GM19035 (cell line): ENCODE measurements around the gene PPP1R3D.
"Not testable (repeated sequence)": the region's sequence is repeated elsewhere in the genome, so short reads cannot be mapped to it uniquely, and the experiment has no call there.

Source experiments
- ATAC-seq: cut with Tn5 transposase; IDR thresholded peaks from one replicate; pipeline ENCODE4 v1.9.1; 2021; ENCODE audit not compliant: unreplicated experiment

PPP1R3D gene, protein sequence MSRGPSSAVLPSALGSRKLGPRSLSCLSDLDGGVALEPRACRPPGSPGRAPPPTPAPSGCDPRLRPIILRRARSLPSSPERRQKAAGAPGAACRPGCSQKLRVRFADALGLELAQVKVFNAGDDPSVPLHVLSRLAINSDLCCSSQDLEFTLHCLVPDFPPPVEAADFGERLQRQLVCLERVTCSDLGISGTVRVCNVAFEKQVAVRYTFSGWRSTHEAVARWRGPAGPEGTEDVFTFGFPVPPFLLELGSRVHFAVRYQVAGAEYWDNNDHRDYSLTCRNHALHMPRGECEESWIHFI

DNA sequence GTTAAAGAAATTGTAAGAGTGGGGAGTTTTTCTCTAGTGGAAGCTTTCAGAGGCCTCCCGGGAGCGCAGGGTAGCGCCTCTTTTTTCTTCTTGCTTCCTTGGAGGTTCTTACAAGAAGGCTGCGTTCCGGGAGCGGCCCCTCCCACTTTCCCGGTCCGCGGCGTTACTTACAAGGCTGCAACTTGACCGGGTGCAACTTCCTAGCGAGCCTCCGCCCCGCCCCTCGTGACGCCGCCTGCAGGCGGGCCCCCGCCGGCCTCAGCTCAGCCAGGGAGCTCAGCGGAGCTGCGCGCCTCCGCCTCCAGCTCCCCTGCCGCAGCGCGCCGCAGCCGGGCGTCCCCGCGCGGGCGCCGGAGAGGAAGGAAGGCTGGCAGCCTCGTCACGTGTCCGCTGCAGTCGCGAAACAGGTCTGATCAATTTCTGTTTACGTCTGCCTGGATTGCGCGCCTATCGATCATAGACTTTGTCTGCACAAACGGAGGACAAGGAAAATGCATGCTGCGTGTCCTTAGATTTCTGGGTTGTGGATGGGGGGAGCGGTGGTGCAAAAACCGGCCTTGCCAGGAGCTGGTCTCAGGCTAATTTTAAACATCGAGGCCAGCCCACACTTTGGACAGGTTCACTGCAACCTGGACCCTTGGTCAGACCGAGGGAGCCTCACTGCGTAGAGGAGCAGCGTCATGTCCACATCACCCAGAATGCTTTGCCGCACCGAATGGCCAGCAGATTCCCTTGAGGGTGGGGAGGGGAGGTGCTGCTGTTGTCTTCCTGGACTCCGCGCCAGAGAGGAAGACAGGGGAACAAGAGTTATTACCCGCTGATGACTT lies at the start of gene PPP1R3D, which contains the start of gene FAM217B:
TSS of gene PPP1R3D (minus strand) at position 177 of the 827 bp plus-strand sequence. CDS start 374 bp downstream, outside the sequence.
TSS of gene FAM217B (plus strand) at position 261 of the 827 bp plus-strand sequence. CDS start 3,555 bp downstream, outside the sequence.
- peak; percentile 95 for ATAC-seq

DNA sequence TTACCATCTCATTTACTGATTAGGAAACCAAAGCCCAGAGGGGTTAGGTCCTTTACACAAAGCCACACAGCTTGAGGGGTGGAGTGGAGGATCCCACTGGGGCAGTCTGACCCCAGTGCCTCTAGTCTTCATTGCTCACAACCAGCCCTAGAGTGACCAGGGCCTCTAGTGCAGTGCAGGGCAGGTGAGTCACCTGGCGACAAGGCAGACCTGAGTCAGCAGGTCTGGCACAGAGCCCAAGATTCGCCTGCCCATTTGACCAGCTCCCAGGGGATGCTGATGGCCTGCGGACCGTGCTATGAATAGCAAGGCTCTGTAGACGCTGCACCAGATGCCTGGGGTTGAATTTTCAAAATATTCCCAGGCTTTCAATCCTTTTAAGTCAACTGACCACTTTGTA lies 48.0 kb upstream of the PPP1R3D start:
- no peak for ATAC-seq

DNA sequence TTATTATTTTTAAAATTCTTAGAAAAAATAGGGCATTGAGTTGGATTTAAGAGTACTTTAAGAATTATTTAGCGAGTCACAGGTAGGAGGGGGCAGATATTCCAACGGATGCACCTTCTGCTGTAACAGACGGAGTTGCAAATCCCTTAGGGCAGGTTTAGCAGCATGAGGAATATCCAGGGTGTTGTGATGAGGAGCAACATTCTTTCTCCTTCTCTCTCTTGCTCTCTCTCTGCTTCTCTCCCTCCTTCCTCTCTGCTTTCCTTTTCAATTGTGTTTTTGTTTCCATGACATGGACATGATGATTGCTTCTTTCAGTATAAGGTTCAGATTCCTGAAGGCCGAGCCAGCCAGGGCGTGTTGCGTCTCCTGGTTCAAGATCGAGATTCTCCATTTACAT lies 47.0 kb upstream of the PPP1R3D start:
- ATAC-seq: no peak

DNA sequence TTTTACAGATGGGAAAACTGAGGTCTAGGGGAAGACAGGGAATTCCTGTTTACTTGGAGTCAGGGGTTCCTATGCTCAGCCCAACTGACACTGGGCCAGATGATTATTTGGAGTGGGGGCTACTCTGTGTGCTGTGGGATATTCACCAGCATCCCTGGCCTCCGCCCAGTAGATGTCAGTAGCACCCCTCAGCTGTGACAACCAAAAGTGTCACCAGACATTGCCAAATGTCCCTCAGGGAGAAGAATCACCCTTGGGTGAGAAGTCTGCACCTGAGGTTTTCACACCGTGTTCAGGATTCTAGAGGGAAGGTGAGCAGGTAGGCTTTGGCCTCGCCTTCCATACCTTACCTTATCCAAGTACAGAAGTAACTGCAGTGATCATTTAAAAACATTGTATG lies 45.8 kb upstream of the PPP1R3D start:
- ATAC-seq: no peak

DNA sequence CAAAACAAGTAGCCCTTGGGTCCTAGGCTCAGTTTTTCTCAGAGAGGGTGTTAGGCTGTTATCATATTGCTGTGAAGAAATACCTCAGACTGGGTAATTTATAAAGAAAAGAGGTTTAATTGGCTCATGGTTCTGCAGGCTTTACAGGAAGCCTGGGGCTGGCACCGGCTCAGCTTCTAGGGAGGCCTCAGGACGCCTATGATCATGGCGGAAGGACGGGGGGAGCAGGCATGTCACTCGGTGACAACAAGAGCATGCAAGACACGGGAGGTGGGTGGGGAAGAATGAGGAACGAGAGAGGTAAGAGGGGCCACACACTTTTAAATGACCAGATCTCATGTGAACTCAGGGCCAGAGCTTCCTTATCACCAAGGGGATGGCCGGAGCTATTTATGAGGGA lies 45.1 kb upstream of the PPP1R3D start:
- ATAC-seq: no peak

DNA sequence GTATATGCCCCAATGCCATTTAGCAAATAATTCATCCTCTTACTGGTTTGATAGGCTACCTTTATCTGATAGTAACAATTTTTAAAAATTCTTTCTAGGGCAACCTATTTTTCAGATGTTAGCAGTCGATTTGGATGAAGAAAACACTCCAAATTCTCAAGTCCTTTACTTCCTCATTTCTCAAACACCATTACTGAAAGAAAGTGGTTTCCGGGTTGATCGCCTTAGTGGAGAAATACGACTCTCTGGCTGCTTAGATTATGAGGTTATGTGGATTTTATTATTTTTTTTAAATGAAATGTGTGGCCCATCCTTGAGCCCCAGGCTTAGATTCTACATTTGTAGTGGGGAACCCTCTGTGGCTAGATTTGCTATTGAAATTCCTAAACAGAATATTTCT lies 44.4 kb upstream of the PPP1R3D start:
- ATAC-seq: no peak

DNA sequence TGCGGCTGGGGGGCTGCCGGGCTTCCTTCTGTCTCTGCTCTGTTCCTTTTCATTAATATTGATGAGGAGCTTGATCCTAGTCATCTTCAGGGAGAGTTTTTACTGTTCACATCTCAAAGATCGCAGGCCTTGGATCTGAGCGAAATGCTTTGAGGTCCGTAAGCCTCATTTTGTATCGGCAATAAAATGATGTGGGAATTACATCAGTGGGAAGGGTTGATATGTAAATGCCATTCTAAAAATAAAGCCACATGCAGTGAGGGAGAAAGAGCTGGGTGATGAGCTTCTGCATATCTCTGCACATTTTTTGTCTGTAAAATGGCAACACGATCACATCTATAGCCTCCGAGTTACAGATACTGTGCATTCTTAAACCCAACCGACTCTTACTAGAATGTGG lies 43.0 kb upstream of the PPP1R3D start:
- no peak for ATAC-seq

DNA sequence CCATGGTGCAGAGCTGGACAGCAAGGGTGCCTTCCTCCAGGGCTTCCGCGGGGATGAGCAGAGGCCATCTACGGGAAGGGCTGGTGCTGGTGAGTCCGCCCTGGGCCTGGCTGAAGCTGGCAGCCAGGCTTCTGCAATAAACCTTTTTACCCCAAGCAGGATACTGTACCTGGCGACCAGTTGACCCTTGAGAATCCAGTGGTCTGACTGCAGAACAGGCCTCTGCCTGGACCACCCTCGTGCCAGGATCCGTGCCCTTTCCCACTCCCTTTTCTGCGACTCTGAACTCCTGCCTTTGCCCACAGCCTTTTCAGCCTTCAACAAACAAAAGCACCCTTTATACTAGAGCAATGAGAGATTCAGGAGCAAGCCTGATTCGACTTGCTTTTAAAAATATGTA lies 37.0 kb upstream of the PPP1R3D start:
- ATAC-seq: no peak

DNA sequence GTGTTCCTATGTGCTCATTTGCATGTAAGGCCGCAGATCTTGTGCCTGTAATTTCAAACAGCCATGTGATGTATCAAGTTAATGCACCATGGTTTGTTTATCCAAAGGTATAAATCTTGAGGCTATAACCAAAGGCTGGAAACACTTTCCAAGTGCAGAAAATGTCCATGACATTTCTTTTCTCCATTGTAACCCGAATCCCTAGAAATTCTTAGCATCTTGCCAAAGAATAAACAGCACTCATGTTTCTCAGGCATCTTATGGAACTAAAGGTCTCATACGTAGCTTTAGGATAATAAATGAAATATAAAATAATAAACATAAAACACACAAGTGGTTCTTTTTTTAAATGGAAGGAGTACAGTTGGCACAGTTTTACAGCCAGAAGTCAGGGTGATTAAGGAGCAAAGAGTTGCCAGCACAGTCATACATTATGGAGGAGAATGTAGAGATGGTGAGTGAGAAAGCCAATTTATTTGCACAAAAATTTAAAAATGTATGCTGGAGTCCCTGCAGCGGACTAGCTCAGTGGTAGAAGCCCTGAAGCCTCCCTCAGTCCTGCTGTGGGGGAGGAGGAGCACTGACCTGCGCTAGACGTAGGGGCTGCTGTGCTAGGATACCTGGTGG lies 36.2 kb upstream of the PPP1R3D start:
- ATAC-seq: no peak

DNA sequence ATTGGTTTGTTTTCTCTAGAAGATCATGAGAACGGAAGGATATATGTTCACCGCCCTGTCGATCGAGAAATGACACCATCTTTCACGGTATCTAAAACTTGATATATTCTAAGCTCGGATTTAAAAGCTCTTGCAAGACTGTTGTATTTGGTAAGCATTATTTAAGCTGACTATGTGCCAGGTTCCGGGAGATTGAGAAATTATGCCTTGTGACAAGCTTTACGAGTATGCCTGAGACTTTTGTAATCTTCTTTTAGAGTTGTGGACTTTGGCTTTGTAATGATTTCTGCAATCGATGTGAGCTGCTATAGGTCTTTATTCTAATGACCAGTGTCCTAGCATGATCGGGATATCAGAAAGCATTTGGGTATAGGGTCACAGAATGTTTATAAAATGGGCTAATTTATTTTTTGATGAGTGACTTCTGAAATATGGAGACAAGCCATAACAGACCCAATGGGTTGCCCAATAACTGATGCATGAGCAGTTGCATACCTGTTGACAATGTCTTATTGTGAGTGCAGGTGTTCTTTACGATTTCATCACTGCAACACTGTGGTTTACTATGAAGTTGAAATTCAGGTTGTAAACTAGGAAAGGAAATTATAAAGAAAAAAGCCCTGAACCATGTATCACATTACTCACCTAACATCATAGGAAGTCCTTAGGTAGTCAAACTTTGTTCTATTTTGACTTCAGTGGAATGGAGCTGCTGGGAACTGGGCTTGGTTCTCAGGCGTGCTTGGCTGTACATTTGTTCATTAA lies 32.1 kb upstream of the PPP1R3D start:
- ATAC-seq: no peak

DNA sequence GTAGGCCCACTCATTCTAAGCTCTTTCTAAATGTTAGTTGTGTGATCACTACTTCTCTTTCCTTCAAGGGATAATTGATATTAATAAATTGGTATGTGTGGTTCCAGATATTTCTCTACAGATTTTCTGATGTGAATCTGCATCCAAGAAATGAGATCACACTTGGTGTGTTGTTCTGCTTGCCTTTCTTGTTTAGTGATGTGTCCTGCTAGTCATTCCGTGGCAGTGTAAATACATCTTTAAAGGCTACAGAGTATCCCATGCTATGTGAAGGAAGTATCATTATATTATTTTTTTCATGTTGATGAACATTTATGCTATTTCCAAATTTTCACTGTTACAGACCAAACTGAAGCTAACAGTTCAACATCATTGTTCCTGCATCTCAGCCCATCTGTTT lies 31.3 kb upstream of the PPP1R3D start:
- ATAC-seq: no peak

DNA sequence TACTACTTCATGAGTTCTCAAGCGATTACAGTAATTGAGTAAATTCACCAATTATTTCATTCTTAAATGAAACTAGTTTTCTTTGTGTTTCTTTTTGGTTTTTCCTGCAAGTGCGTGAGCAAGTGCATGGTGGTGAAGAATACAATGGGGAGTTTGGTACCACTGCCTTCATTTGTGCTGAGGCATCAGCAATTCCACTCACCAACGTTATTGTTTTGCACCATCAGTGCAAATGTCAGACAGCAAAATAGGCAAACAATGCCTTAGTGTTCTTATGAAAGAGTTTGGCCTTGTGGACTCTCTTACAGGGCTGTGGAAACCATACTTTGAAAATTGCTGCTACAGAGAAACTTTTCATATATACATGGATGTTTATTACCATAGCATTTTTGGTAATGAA lies 26.3 kb upstream of the PPP1R3D start:
- ATAC-seq: no peak

DNA sequence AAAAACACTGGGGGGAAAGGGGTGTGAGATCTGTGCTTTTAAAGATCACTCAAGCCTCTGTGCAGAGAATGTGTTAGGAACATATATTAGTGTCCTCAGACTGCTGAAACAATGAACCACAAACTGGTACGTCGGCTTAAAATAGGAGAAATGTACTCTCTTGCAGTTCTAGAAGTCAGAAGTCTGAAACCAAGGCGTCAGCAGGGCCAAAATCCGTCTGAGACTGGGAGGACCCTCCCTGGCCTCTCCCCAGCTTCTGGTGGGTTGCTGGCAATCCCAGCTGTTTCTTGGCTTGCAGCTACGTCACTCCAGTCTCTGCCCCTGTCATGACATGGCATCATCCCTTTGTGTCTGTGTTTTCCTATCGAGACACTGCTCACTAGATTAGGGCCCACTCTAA lies 22.1 kb upstream of the PPP1R3D start:
- no peak for ATAC-seq

DNA sequence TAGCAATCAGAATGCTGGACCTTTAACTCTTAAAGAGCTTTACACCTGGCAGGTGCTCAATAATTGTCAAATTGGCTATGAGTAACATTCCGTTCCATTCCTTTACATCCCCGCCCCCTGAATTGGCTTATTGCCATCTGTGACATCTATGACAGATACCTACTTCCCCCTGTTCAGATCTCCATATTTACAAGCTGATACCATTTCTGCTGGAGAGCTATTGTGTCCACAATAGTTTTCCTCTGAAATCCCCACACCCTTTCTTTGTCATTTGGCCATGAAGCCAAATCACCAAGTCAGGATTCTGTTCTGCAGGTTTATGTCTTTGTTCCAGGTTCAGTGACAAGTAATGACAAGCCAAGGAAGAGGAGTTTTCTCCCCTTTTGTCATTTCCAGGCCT lies 21.3 kb upstream of the PPP1R3D start:
- ATAC-seq: no peak

DNA sequence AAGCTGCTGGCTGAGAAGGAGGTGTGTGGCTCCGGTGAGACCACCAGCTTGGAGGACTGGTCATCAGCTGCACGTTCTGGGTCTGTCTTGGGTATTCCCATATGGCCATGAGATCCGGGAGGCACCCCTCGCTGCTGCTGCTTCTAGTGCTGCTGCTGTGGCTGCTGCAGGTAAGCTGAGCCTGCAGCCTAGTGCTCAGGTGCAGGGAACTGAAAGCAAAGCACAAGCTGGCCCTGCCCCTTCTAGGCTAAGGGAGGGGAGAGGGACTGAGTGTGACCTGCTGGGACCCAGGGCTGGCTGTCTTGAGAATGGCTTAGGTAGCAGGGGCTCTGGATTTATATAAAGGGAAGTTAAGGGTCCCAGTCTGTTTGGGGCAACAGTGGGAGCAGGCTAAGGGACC lies 18.5 kb upstream of the PPP1R3D start:
- ATAC-seq: no peak

DNA sequence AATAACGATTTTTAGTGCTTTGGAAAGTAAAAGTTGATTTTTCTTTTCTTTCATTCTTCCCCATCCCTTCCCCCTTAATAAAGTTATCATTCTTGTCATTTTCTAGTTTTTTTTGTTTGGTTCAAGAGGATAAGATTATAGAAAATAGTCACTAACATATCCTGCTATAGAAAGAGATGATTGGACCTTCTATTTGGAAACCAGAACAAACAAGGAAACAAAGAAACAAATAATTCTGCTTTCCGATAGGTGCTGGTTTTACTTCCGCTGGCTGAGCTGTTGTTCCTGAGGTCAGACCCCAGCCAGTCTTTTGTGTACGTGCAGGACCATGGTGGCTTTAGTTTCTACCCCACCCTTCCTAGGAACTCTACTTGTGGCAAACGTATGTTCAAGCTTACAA lies 18.0 kb upstream of the PPP1R3D start, which contains the start of gene CDH26:
TSS of gene CDH26 (plus strand) at position 301 of the 400 bp plus-strand sequence. CDS start 304 bp downstream, outside the sequence.
- ATAC-seq: no peak

DNA sequence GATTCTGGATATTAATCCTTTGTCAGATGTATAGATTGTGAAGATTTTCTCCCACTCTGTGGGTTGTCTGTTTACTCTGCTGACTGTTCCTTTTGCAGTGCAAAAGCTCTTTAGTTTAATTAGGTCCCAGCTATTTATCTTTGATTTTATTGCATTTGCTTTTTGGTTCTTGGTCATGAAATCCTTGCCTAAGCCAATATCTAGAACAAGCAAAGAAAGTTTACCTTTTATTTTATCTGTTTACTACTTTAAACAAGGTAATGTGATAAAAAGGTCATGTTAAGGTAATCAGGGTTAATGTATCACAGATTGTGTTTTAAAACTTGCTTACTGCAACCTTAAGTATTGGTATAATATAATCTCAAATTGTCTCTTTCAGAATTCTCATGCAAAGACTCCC lies 17.5 kb upstream of the PPP1R3D start:
- ATAC-seq: not testable (repeated sequence)

DNA sequence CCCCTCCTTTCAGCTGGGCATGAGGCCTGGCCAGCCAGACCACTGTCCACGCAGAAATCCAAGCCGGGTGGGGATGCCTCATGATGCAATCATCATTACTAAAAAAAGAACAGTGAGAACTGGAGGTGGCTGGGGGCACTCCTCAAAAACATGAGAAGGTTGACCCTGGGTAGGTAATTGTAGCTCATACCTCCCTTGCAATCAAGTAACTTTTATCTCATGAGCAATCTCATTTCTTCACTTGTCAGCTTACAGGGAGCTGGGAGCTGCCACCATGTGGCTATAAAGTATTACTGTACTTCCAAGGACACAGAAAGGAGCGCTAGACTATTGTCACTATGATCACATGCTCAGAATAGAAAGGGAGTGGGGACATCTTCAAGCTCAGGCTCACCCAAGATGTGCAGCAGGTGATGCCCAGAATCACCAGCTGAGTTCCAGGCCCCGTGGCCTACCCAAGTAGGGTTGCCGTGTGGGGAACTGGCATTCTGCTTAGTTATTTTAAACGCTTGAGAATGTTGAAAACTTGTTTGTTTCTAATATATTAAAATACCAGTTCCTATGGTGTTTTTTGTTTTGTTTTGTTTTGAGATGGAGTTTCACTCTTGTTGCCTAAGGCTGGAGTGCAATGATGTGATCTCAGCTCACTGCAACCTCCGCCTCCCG lies 15.2 kb upstream of the PPP1R3D start:
- no peak for ATAC-seq

DNA sequence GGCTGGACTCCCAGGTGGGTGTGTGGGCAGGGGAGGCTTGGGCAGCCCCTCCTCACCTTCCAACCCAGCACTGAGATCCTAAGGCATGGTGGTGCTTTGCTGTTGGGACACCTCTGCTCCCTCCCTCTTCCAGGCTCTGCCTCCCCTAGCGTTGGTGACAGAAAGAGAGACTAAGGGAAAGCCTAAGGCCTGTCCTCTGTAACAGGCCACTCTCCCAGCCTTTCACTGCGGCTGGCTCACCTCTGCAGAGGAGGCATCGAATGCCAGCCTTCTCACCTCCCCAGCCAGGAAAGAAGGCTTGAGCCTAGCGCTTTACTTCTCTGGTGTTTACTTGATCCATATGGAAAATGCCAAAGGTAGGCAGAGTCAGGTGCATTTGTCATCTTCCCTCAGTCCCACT lies 14.6 kb upstream of the PPP1R3D start:
- ATAC-seq: no peak

DNA sequence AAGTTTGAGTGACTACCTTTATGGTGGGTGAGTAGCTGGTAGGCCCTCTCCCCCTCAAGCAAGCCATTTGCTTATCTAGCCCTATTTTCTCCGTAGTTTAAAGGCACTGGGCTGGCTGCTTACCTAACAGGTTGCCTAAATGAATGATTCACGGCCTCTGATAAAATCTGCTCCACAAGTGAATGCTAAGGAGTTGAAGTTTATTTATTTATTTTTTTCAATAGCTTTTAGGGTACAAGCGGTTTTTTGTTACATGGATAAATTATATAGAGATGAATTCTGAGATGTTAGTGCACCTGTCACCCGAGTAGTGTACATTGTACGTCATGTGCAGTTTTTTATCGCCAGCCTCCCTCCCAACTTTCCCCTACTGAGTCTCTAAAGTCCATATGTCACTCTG lies 9.8 kb upstream of the PPP1R3D start:
- no peak for ATAC-seq
